SU-DHL-6 (cell line): ENCODE data around the gene NRN1.

Source experiments
- CTCF ChIP-seq: fragments of 200-600 bp; sonication (generic); IDR thresholded peaks from one replicate; pipeline ENCODE4 v1.5.1; 2017; ENCODE audit warnings: antibody characterized with exemption, mild to moderate bottlenecking, low read length, moderate library complexity; ENCODE audit not compliant: insufficient read depth, poor library complexity, severe bottlenecking
- EZH2phosphoT487 ChIP-seq: fragments of 200-600 bp; sonication (generic), shearing (Covaris generic); conservative IDR thresholded peaks from 2 replicates; pipeline ENCODE4 v1.6.1; 2018; ENCODE audit warnings: mild to moderate bottlenecking, antibody characterized with exemption, low read length, moderate library complexity, mixed read lengths

GRCh38 chr6:5979650-5980420, 26.9 kb downstream of the NRN1 start:
- no peak for TF ChIP-seq CTCF
- TF ChIP-seq EZH2phosphoT487, result no peak
